ENCODE data around the gene RALGPS1. TPM values are rescaled to one million over a fixed set of nuclear protein-coding genes. Genes with fewer than 3 reads are reported as not detected.

The RALGPS1 gene
- total RNA-seq, 1 donor from 2014 or later = 21.7 TPM

DNA sequence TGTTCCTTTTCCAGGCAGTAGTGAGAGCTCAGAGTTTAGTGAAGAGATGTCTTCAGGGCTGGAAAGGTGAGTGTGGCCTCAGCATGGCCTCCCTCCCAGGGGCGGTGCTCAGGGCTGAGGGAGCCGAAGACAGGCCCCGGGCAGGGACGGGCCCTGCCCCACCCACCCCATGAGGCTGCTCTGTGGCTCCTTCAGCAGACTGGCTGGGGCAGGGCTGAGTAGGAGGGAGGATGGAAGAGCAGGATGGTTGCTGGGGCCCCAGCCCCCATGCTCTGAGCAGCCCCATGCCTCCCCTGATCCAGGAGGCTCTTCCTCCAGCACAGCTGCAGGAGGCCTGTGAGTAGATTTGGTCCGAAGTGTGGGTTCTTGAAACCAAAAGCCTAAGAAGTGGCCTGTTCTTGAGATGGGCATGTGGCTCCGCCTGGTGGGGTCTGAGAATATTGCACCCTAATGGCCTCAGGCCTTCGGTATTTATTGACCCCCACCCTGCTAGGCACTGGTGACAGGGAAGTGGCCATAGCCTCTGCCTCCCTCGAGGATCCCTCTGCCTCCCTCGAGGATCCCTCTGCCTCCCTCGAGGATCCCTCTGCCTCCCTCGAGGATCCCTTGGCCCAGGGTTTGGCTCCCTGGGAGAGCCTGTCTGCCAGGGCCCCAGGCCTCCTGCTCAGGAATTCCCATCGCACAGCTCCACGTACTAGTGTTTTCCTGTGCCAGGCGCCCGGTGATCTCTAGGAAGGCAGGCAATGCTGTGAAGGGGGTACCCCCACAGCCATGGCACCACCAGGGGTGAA is 284.6 kb downstream of the RALGPS1 start:
- peak; percentile 89 for ATAC-seq (ENCODE audit: low read depth)
- ChIA-PET CTCF (interaction anchor here (0.6 to 9.5 kb wide), 12 partner anchors 16 to 387 kb away, joined by 3 to 150 read pairs (median 4); no protein-coding TSS in a partner anchor), POLR2A (interaction anchor here (1.7 kb wide), 1 partner anchor 259 kb away, joined by 5 read pairs; no protein-coding TSS in a partner anchor)
- DNase-seq = peak; percentile 71
- peaks cover 14% of the 10 kb centered on the region for H3K36me3 Mint-ChIP-seq (ENCODE audit: low read depth)
- no peaks in the 10 kb centered on the region for H3K9me3 Mint-ChIP-seq
- no peaks in the 10 kb centered on the region for H3K27me3 Mint-ChIP-seq
- no peaks in the 10 kb centered on the region for H3K4me1 Mint-ChIP-seq
- H3K4me3 Mint-ChIP-seq = no peak overlapping the region
- peak; percentile 58 for TF ChIP-seq CTCF (IDR thresholded peaks at IDR 0.05)
- intact Hi-C loops (cut with micrococcal nuclease) = loop anchor here (1.0 kb wide), 4 partner anchors 214 to 339 kb away; partner anchors contain the start of gene ZBTB34
- H3K27ac Mint-ChIP-seq = no peak overlapping the region

- no peak overlapping the region for H3K4me3 Mint-ChIP-seq
- no peak for TF ChIP-seq CTCF (IDR thresholded peaks at IDR 0.05)
- no peaks in the 10 kb centered on the region for H3K27me3 Mint-ChIP-seq
- CTCF ChIA-PET = interaction anchor here (0.7 to 9.5 kb wide), 6 partner anchors 36 to 268 kb away, joined by 3 to 150 read pairs (median 4); no protein-coding TSS in a partner anchor
- no peaks in the 10 kb centered on the region for H3K9me3 Mint-ChIP-seq
- intact Hi-C loops (cut with micrococcal nuclease) = no loop called here
- ATAC-seq (ENCODE audit: low read depth) = no peak
- no peak for DNase-seq
- H3K36me3 Mint-ChIP-seq (ENCODE audit: low read depth) = peaks cover 11% of the 10 kb centered on the region
- POLR2A ChIA-PET = no interaction called here
- H3K4me1 Mint-ChIP-seq = no peaks in the 10 kb centered on the region
- no peak overlapping the region for H3K27ac Mint-ChIP-seq
Observed at GRCh38 chr9:127200106-127200862, 285.7 kb downstream of the RALGPS1 start.

DNA sequence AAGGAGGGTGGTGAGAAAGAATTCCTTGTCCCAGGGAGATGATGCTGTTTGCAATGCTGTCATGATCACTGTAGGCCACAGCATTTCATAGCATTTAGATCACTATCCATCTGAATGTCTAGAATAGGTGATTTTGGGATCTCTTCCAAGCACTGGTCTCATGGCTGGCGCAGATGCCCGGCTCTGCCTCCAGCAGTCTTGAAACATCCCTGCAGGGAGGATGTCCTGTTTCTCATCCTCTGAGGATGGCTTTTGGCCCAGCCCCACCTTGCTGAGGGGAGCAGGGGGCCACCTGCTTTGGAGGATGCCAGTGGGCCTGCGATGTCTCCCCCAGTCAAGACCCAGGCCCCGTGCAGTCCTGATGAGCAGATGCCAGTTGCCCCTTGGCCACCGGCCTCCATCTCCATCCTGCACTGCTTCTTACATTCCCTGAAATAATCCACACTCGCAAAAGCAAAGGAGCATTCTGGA is 286.5 kb downstream of the RALGPS1 start:
- Mint-ChIP-seq H3K27me3 (no peaks in the 10 kb centered on the region), H3K4me3 (no peak overlapping the region), H3K9me3 (no peaks in the 10 kb centered on the region), H3K36me3 (ENCODE audit: low read depth) (peaks cover 7% of the 10 kb centered on the region), H3K27ac (no peak overlapping the region), H3K4me1 (no peaks in the 10 kb centered on the region)
- POLR2A ChIA-PET = no interaction called here
- intact Hi-C loops (cut with micrococcal nuclease) = no loop called here
- no peak for ATAC-seq (ENCODE audit: low read depth)
- CTCF ChIA-PET = interaction anchor here (0.7 to 9.5 kb wide), 5 partner anchors 37 to 269 kb away, joined by 3 to 150 read pairs (median 4); no protein-coding TSS in a partner anchor
- no peak for DNase-seq
- TF ChIP-seq CTCF (IDR thresholded peaks at IDR 0.05) = no peak

GRCh38 chr9:127201731-127202130 is 287.1 kb downstream of the RALGPS1 start:
- ChIA-PET POLR2A (no interaction called here), CTCF (interaction anchor here (1.5 to 9.5 kb wide), 3 partner anchors 236 to 269 kb away, joined by 4 to 150 read pairs (median 5); no protein-coding TSS in a partner anchor)
- H3K27ac Mint-ChIP-seq = no peak overlapping the region
- no peak for TF ChIP-seq CTCF (IDR thresholded peaks at IDR 0.05)
- intact Hi-C loops (cut with micrococcal nuclease) = no loop called here
- H3K27me3 Mint-ChIP-seq = no peaks in the 10 kb centered on the region
- no peaks in the 10 kb centered on the region for H3K4me1 Mint-ChIP-seq
- H3K4me3 Mint-ChIP-seq = no peak overlapping the region
- ATAC-seq (ENCODE audit: low read depth) = no peak
- H3K9me3 Mint-ChIP-seq = no peaks in the 10 kb centered on the region
- H3K36me3 Mint-ChIP-seq (ENCODE audit: low read depth) = peaks cover 2% of the 10 kb centered on the region
- DNase-seq = no peak
